D721Med (cell line): Measurements from ENCODE around the gene TTLL9.

Experiments used
- DNase-seq: peaks from one replicate; pipeline ENCODE4 v3.0.0; 2011; ENCODE audit warnings: low spot score; ENCODE audit not compliant: insufficient read length
- FAIRE-seq: peaks from 2 replicates; lab custom pipeline; 2011; peaks lifted over from hg19 to GRCh38; lab: Jason Lieb, UNC
- CTCF ChIP-seq: IDR thresholded peaks from 2 replicates; pipeline ENCODE4 v1.5.1; 2012; ENCODE audit warnings: mild to moderate bottlenecking, control low read depth; ENCODE audit not compliant: insufficient read depth; ENCODE audit errors: missing control alignments

The TTLL9 gene

DNA sequence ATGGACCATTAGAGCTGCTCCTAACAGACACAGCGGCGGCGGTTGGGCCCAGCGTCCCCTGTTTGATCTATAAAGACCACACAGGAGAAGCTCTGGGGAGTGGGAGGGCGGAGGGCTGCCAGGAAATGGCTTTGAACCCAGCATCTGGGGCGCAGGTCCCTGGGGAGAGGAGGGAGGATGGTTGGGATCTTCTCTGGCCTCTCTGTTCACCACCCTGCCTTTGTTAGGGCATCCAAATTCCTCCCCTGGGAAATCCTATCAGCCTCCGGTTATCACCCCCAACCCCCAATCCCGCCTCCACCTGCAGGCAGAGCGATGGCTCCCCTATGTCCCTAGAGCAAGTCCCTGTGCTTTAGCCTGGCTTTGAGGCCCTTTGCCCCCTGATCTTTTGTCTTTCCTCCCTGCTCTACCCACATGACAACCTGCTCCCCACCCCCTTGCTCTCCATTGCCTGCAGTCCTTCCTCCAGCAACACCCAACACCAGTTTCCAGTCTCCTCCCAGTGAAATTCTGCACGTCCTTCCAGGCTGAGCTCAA is 104.6 kb downstream of the TTLL9 start:
- no peak for FAIRE-seq
- no peak for DNase-seq
- TF ChIP-seq CTCF = no peak

- TF ChIP-seq CTCF = no peak
- FAIRE-seq = no peak
- no peak for DNase-seq
Measured at GRCh38 chr20:31975874-31976273, 105.4 kb downstream of the TTLL9 start.

DNA sequence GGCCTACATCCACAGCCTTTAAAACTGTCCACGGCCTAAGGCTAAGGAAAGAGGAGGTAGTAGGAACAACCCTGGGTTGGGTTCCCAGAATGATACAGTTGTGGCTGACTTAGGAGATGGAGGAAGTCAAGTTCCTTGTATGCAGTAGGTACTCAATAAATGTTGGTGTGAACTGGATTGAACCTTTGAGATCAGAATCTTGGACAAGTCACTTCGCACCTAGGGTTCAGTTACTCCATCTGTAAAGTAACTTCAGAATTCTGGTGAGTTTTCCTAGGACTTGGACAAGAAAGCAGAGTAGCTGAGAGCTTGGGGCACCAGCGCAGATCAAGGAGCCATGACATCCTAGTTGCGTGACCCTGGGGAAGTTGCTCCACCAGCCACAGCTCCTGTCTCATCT is 106.6 kb downstream of the TTLL9 start:
- FAIRE-seq = no peak
- DNase-seq = no peak
- TF ChIP-seq CTCF = no peak

DNA sequence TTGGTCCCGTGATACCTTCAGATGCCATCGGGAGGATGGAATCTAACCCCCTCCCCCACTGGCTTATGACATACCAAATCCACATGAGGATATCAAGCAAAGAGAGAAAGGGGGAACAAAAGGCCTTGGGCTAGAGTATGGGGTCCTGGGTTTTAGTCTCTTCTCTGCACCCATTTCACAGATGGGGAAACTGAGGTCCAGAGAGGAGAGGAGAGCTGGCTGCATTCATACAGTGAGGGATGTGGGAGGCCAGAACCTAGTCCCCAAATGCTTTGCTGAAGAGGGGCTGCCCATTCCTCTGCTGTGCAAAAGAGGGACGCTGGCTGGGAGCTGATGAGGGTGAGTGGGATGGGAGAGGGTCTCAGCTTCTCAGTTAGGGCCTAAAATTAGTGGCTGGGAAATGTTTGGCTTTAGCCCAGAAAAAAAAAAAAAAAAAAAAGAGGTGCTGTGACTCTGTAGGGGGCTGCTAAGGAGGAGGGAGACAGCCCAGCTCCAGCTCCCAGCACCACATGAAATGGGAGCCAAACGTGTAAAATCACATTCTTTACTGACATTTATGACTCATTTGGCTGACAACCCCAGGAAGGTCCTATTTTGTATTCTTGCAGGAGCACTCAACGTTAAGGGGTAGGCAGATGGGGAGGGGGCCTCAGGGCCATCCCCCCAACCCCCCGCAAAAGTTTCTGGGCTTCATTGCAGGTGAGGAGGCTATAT is 109.4 kb downstream of the TTLL9 start:
- FAIRE-seq (no peak), DNase-seq (no peak)
- TF ChIP-seq CTCF = no peak

DNA sequence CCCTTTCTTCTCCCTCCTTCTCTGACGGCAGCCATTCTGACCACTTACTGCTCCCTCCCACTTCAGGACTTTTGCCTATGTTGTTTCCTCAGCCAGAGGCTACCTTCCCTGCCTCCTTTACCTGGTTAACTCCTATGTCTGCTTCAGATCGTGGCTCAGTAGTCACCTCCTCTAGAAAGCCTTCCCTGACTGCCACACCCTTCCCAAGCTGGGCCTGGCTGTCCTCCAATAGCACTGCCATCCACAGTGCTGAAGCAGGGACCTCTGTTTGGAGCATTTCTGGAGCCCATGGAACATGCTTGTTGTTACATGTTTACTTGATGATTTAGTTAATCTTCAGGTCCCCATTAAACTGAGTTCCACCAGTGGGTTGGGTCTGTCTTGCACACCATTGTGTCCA is 111.3 kb downstream of the TTLL9 start:
- FAIRE-seq = no peak
- TF ChIP-seq CTCF = no peak
- DNase-seq = no peak

DNA sequence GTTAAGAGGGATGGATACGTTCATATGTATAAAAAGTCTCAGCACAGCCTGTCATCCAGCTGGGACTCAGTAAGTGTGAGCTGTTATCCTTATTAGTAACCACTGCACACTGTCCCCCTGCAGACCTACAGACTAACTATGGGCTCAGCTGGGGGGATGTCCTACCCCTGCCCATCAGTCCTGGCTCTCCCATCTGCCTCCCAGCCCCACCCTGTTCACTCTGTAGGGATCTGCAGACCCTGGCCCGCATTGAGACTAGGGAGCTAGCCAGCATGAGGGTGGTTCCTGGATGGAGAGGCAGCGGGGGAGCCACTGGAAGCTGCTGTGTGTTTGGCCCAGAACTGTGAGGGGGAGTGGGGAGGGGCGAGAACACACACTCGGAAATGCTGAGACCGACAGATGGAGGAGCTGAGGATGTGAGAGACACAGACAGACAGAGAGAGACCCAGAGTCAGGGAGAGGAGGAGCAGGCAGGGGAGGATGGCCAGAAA is 114.6 kb downstream of the TTLL9 start:
- FAIRE-seq = no peak

More for the DNA sequence above, 114.6 kb downstream of the TTLL9 start:
- no peak for TF ChIP-seq CTCF
- DNase-seq = no peak
